Small intestine (tissue), 7 donors: ENCODE data around the gene STXBP3. TPM values are rescaled to one million over a fixed set of nuclear protein-coding genes. Genes with fewer than 3 reads are reported as not detected.

Experiments used
- DNase-seq, 2 donors: peaks; one replicate each; pipeline versions ENCODE4 v3.0.0 to v3.0.0-alpha.2; 2013
- FAIRE-seq: peaks from 2 replicates; lab custom pipeline; 2012; peaks lifted over from hg19 to GRCh38; lab: Jason Lieb, UNC
- H3K27ac ChIP-seq, 3 donors: one replicate each; pipeline ENCODE4 v1.5.1; 2013; ENCODE audit warnings: low read length in 2 of 3, mild to moderate bottlenecking in 2 of 3, control low read depth in 1 of 3, inconsistent platforms in 1 of 3, low read depth in 1 of 3, moderate library complexity in 1 of 3
- H3K27me3 ChIP-seq, 3 donors: one replicate each; pipeline ENCODE4 v1.6.1; 2013; ENCODE audit warnings: low read length in 3 of 3, inconsistent platforms in 1 of 3; ENCODE audit not compliant: control insufficient read depth in 3 of 3, insufficient read depth in 3 of 3
- H3K36me3 ChIP-seq, 3 donors: one replicate each; pipeline ENCODE4 v1.6.1; 2013; ENCODE audit warnings: low read length in 3 of 3, inconsistent platforms in 1 of 3, low read depth in 1 of 3, mild to moderate bottlenecking in 1 of 3, moderate library complexity in 1 of 3; ENCODE audit not compliant: control insufficient read depth in 3 of 3, insufficient read depth in 2 of 3
- H3K4me1 ChIP-seq, 3 donors: one replicate each; pipeline ENCODE4 v1.6.1; 2013; ENCODE audit warnings: low read length in 2 of 3, inconsistent platforms in 1 of 3, low read depth in 1 of 3, mild to moderate bottlenecking in 1 of 3, moderate library complexity in 1 of 3; ENCODE audit not compliant: control insufficient read depth in 3 of 3, insufficient read depth in 2 of 3
- H3K4me3 ChIP-seq, 3 donors: one replicate each; pipeline ENCODE4 v1.5.1; 2013; ENCODE audit warnings: low read length in 3 of 3, control low read depth in 1 of 3, inconsistent platforms in 1 of 3, low read depth in 1 of 3, mild to moderate bottlenecking in 1 of 3, moderate library complexity in 1 of 3
- H3K9me3 ChIP-seq, 2 donors: one replicate each; pipeline ENCODE4 v1.6.1; 2013; ENCODE audit warnings: low read depth in 1 of 2, low read length in 1 of 2; ENCODE audit not compliant: control insufficient read depth in 2 of 2, insufficient read depth in 1 of 2
- WGBS, 3 donors: extraction: QIAGEN DNeasy Blood & Tissue Kit; methylation state at CpG; one replicate each; pipeline ENCODE4 v1.1.7; 2013; 5-methylcytosine and 5-hydroxymethylcytosine counted together
- polyA plus RNA-seq, 4 donors: library from polyadenylated mRNA; stranded (reverse) in 3 of 4; unstranded in 1 of 4; fragments of 200-250 nt in 3 of 4; fragments of 120-200 nt in 1 of 4; gene quantifications; one replicate each; pipeline versions ENCODE4 v1.2.1 to v1.2.3, GENCODE V29; 2013
- donor health status: healthy with polysubstance abuse.
- donor health status: control.
- donor health status: control.
- donor health status: Bipolar disorder and iron deficiency.
- donor health status: healthy.

The STXBP3 gene
- polyA plus RNA-seq, 4 donors = 29.1 to 54.6 (median 48.3) TPM

GRCh38 chr1:108708691-108709660 is 37.5 kb upstream of the STXBP3 start:
- Histone ChIP-seq H3K27me3 (peaks cover 0 to 3% (median 2%) of the 10 kb centered on the region in 3 donors), H3K27ac (no peak overlapping the region), H3K4me1 (no peaks in the 10 kb centered on the region), H3K4me3 (no peak overlapping the region), H3K9me3 (no peaks in the 10 kb centered on the region), H3K36me3 (no peaks in the 10 kb centered on the region)
- peak in 1 of 2 donors; percentile 41 for DNase-seq
- WGBS, 3 donors = 72 to 77% (median 76%) methylated on average over 7 of the region's 7 CpGs
- FAIRE-seq = no peak

- Histone ChIP-seq H3K9me3 (no peaks in the 10 kb centered on the region), H3K27me3 (peaks cover 0 to 3% (median 2%) of the 10 kb centered on the region in 3 donors), H3K36me3 (no peaks in the 10 kb centered on the region), H3K27ac (no peak within 1 kb of the TSS), H3K4me1 (no peaks in the 10 kb centered on the region), H3K4me3 (no peak within 1 kb of the TSS)
- FAIRE-seq (no peak), DNase-seq (no peak)
- 46 to 57% (median 52%) methylated on average over 9 of the region's 9 CpGs for WGBS, 3 donors
Measured at GRCh38 chr1:108712606-108713150, 33.8 kb upstream of the STXBP3 start, which contains the start of gene FNDC7. Gene FNDC7 (plus strand): TSS chr1:108712908. CDS start chr1:108712934, 26 bp downstream.

- no peaks in the 10 kb centered on the region for H3K9me3 ChIP-seq
- no peak overlapping the region for H3K4me3 ChIP-seq
- H3K36me3 ChIP-seq = no peaks in the 10 kb centered on the region
- no peak for FAIRE-seq
- no peaks in the 10 kb centered on the region for H3K4me1 ChIP-seq
- H3K27ac ChIP-seq = no peak overlapping the region
- H3K27me3 ChIP-seq = peaks cover 0 to 3% (median 2%) of the 10 kb centered on the region in 3 donors
- WGBS, 3 donors = 90 to 92% (median 91%) methylated on average over 5 of the region's 5 CpGs
- no peak for DNase-seq
Measured at GRCh38 chr1:108715932-108716331, 30.5 kb upstream of the STXBP3 start.

- H3K27ac ChIP-seq = no peak overlapping the region
- FAIRE-seq (no peak), DNase-seq (no peak)
- H3K4me3 ChIP-seq = no peak overlapping the region
- H3K4me1 ChIP-seq = no peaks in the 10 kb centered on the region
- H3K27me3 ChIP-seq = peaks cover 0 to 3% (median 2%) of the 10 kb centered on the region in 3 donors
- no peaks in the 10 kb centered on the region for H3K9me3 ChIP-seq
- H3K36me3 ChIP-seq = no peaks in the 10 kb centered on the region
- 74 to 91% (median 81%) methylated on average over 2 of the region's 2 CpGs for WGBS, 3 donors
Measured at GRCh38 chr1:108716437-108717230, 29.8 kb upstream of the STXBP3 start.

GRCh38 chr1:108717774-108718316 is 28.6 kb upstream of the STXBP3 start:
- FAIRE-seq (no peak), DNase-seq (no peak)
- no peak overlapping the region for H3K4me3 ChIP-seq
- no peaks in the 10 kb centered on the region for H3K36me3 ChIP-seq
- no peak overlapping the region for H3K27ac ChIP-seq
- H3K9me3 ChIP-seq = no peaks in the 10 kb centered on the region
- no peaks in the 10 kb centered on the region for H3K4me1 ChIP-seq
- H3K27me3 ChIP-seq = no peaks in the 10 kb centered on the region
- WGBS, 3 donors = 89 to 91% (median 91%) methylated on average over 9 of the region's 9 CpGs

- Histone ChIP-seq H3K27ac (no peak overlapping the region), H3K4me3 (no peak overlapping the region), H3K27me3 (no peaks in the 10 kb centered on the region), H3K4me1 (no peaks in the 10 kb centered on the region), H3K36me3 (no peaks in the 10 kb centered on the region), H3K9me3 (no peaks in the 10 kb centered on the region)
- 60 to 77% (median 66%) methylated on average over 6 of the region's 6 CpGs for WGBS, 3 donors
- DNase-seq (no peak), FAIRE-seq (no peak)
Measured at GRCh38 chr1:108718927-108719655, 27.4 kb upstream of the STXBP3 start.

- DNase-seq (no peak), FAIRE-seq (no peak)
- Histone ChIP-seq H3K27me3 (no peaks in the 10 kb centered on the region), H3K9me3 (no peaks in the 10 kb centered on the region), H3K36me3 (no peaks in the 10 kb centered on the region), H3K4me1 (no peaks in the 10 kb centered on the region), H3K4me3 (no peak overlapping the region), H3K27ac (no peak overlapping the region)
- WGBS, 3 donors = 82 to 88% (median 87%) methylated on average over 8 of the region's 8 CpGs
Measured at GRCh38 chr1:108719656-108720435, 26.6 kb upstream of the STXBP3 start.
